COLO668 (cell line): Measurements from ENCODE around the gene DOK6.

Source experiments
- DNase-seq: peaks from one replicate; lab custom pipeline; 2025; ENCODE audit not compliant: unreplicated experiment; lab: John Stamatoyannopoulos, UW

The DOK6 gene

GRCh38 chr18:69537183-69537582 is 136.5 kb downstream of the DOK6 start:
- DNase-seq = no peak

GRCh38 chr18:69538849-69539248 is 138.2 kb downstream of the DOK6 start:
- DNase-seq = no peak

- DNase-seq = no peak
These were observed 138.7 kb downstream of the DOK6 start for GRCh38 chr18:69539404-69539803.

GRCh38 chr18:69556228-69556627 is 155.5 kb downstream of the DOK6 start:
- DNase-seq = no peak

- DNase-seq = no peak
These were observed 156.6 kb downstream of the DOK6 start for GRCh38 chr18:69557282-69557681.

GRCh38 chr18:69558052-69558451 is 157.4 kb downstream of the DOK6 start:
- DNase-seq = no peak

- no peak for DNase-seq
These were observed 158.9 kb downstream of the DOK6 start for GRCh38 chr18:69559604-69560003.

GRCh38 chr18:69564602-69565001 is 163.9 kb downstream of the DOK6 start:
- DNase-seq = no peak

- DNase-seq = peak; percentile 72
These were observed 167.3 kb downstream of the DOK6 start for GRCh38 chr18:69567813-69568488.

GRCh38 chr18:69569133-69569532 is 168.4 kb downstream of the DOK6 start:
- no peak for DNase-seq

- DNase-seq = no peak
These were observed 173.7 kb downstream of the DOK6 start for GRCh38 chr18:69574401-69574800.

- no peak for DNase-seq
These were observed 179.4 kb downstream of the DOK6 start for GRCh38 chr18:69580107-69580506.

GRCh38 chr18:69584429-69584828 is 183.7 kb downstream of the DOK6 start:
- DNase-seq = no peak

- no peak for DNase-seq
These were observed 185.0 kb downstream of the DOK6 start for GRCh38 chr18:69585696-69586095.

- DNase-seq = no peak
These were observed 185.8 kb downstream of the DOK6 start for GRCh38 chr18:69586537-69586936.

- no peak for DNase-seq
These were observed 187.6 kb downstream of the DOK6 start for GRCh38 chr18:69588301-69588700.

GRCh38 chr18:69590150-69590549 is 189.5 kb downstream of the DOK6 start:
- no peak for DNase-seq

- DNase-seq = no peak
These were observed 195.7 kb downstream of the DOK6 start for GRCh38 chr18:69596345-69596744.

GRCh38 chr18:69597561-69597960 is 196.9 kb downstream of the DOK6 start:
- no peak for DNase-seq

- DNase-seq = peak; percentile 89
These were observed 198.7 kb downstream of the DOK6 start for GRCh38 chr18:69599377-69599776.

GRCh38 chr18:69612242-69612641 is 211.6 kb downstream of the DOK6 start:
- DNase-seq = no peak

GRCh38 chr18:69616114-69616513 is 215.4 kb downstream of the DOK6 start:
- no peak for DNase-seq

- no peak for DNase-seq
These were observed 216.7 kb downstream of the DOK6 start for GRCh38 chr18:69617408-69617807.
